Activated T-cell treated with anti-CD3 and anti-CD28 coated beads, Interleukin-2, amount 50 U/mL, for 72 hours (primary cell): ENCODE data around the gene ARHGAP22. TPM values are rescaled to one million over a fixed set of nuclear protein-coding genes. Genes with fewer than 3 reads are reported as not detected.

ENCODE experiments used
- ATAC-seq, 2 donors: fragments of 150-1000 bp; cut with Tn5 transposase; replicated peaks in 1 of 2; 2 replicates each; pipeline ENCODE4 v1.10.0; 2021; ENCODE audit warnings: moderate library complexity in 2 of 2, mild to moderate bottlenecking in 1 of 2
- DNase-seq, 2 donors: peaks; one replicate each; pipeline ENCODE4 v3.0.0; 2021 to 2022; ENCODE audit warnings: mixed read lengths in 1 of 2
- H3K27ac Mint-ChIP-seq: one replicate; pipeline ENCODE4 v1.8.0; 2022; ENCODE audit warnings: mild to moderate bottlenecking, moderate library complexity, mixed read lengths
- H3K27me3 Mint-ChIP-seq: one replicate; pipeline ENCODE4 v1.8.0; 2022; ENCODE audit warnings: low read depth, mixed read lengths
- H3K36me3 Mint-ChIP-seq, 2 donors: one replicate each; pipeline ENCODE4 v1.8.0; 2022; ENCODE audit warnings: mixed read lengths in 2 of 2, mild to moderate bottlenecking in 1 of 2; ENCODE audit not compliant: insufficient read depth in 2 of 2
- H3K4me1 Mint-ChIP-seq: one replicate; pipeline ENCODE4 v1.8.0; 2022; ENCODE audit warnings: low read depth, mixed read lengths
- H3K4me3 Mint-ChIP-seq, 2 donors: one replicate each; pipeline ENCODE4 v1.8.0; 2022; ENCODE audit warnings: mild to moderate bottlenecking in 2 of 2, mixed read lengths in 2 of 2, moderate library complexity in 2 of 2
- H3K9me3 Mint-ChIP-seq, 2 donors: one replicate each; pipeline ENCODE4 v1.8.0; 2022; ENCODE audit warnings: mixed read lengths in 2 of 2
- total RNA-seq, 2 donors: library from RNA; stranded (reverse); gene quantifications; one replicate each; pipeline ENCODE4 v1.2.3, GENCODE V29; 2022

ARHGAP22 gene
- total RNA-seq, 2 donors from 2014 or later, result not detected

DNA sequence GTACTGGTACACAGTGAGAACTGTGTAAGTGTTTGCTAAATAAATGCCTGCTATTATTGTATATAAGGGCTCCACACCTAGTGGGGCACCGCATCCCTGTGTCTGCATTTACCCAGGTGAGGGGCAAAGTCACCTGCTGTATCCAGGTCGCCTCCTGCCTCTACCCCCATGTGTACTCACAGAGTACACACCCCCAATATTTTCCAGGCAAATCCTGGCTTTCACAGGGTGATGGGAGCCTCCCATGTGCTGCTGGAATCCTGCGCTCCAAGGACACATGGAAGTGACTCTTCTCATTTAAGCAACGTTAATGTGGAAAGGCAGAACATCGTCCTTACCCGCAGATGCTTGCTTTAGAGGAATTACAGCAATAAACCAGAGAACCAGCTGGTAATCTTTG, 48.2 kb downstream of the ARHGAP22 start:
- Mint-ChIP-seq H3K36me3 (no peaks in the 10 kb centered on the region), H3K27ac (no peak overlapping the region)
- ATAC-seq, result no peak

DNA sequence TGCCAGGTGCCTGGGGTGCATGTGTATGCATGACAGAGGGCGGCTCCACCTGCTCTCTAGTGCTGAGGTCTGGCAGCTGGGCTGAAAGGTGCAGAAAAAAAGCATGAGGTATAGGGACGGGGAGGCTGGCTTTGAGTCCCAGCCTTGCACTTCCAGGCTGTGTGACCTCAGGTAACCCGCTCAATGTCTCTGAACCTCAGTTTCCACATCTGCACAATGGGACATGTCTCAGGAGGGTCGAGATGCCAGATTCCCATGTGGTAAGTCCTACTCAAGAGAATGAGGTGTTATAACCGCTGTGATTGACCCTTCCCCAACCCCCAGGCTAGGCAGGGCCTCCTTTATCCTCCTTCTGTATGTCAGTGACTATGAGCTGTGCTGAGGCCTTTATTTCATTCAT, 48.8 kb downstream of the ARHGAP22 start:
- Mint-ChIP-seq H3K4me3 (no peak overlapping the region), H3K4me1 (no peaks in the 10 kb centered on the region), H3K27me3 (no peaks in the 10 kb centered on the region), H3K9me3 (no peaks in the 10 kb centered on the region), H3K27ac (no peak overlapping the region), H3K36me3 (no peaks in the 10 kb centered on the region)
- ATAC-seq, result no peak
- DNase-seq, result no peak

More for the DNA sequence above, 48.2 kb downstream of the ARHGAP22 start:
- DNase-seq, result no peak
- no peak overlapping the region for H3K4me3 Mint-ChIP-seq
- no peaks in the 10 kb centered on the region for H3K4me1 Mint-ChIP-seq
- H3K9me3 Mint-ChIP-seq, result no peaks in the 10 kb centered on the region
- no peaks in the 10 kb centered on the region for H3K27me3 Mint-ChIP-seq

DNA sequence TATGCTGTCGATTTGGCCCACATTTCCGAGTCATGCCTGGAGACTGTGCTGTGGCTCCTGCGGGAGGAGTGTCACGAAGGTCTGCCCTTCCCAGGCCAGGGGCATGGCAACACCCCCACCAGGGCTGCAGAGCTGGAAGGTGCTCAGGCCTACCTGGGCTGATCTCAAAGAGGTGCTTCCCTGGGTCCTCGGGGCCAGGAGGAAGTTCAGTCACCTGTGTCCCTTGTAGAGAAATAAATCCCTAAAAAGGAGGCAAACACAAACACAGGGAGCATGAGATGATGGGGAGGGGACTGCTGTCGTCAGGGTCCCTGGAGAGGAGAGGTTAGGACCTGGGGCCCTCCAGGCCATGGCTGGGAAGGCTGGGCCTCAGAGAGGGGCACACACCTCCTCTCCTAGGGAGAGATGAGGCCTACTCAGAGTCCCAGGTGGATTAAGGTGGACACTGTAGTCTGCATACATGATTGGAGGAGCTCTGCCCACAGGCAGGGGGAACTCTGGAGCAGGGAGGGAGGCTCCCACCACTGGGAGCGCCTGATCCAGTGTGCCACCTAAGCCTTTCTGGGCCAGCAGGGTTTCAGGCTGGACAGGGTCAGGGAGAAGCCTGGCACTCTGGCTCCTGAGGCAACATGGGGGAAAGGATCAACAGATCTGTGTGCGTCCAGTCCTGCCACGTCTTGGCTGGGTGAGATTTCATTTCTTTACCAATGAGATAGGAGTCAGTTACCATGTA, 49.4 kb downstream of the ARHGAP22 start:
- ATAC-seq, result no peak

DNA sequence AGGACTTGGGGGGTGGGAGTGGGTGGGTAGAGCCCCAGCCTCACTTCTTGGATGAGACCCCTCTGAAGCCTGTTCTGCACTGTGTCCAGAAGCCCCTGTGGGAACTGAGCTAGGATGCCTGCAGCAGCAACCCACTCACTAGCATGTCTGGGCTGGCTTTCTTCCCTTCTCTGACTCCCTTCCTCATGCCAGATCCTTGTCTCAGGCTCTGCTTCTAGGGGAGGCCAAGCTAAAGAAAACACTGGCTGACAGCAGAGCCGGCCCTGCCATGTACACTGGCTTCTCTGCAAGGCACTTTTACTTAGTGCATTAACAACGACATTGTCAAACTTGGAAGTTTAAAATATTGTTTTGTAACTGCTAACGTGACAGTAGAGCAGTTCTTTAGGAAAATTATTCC, 50.2 kb downstream of the ARHGAP22 start:
- Mint-ChIP-seq H3K36me3 (no peaks in the 10 kb centered on the region), H3K27me3 (no peaks in the 10 kb centered on the region), H3K27ac (no peak overlapping the region), H3K4me3 (no peak overlapping the region), H3K9me3 (no peaks in the 10 kb centered on the region), H3K4me1 (no peaks in the 10 kb centered on the region)
- no peak for ATAC-seq
- DNase-seq, result no peak

More for the DNA sequence above, 49.4 kb downstream of the ARHGAP22 start:
- Mint-ChIP-seq H3K36me3 (no peaks in the 10 kb centered on the region), H3K27ac (no peak overlapping the region), H3K27me3 (no peaks in the 10 kb centered on the region), H3K9me3 (no peaks in the 10 kb centered on the region), H3K4me1 (no peaks in the 10 kb centered on the region), H3K4me3 (no peak overlapping the region)
- DNase-seq, result no peak

DNA sequence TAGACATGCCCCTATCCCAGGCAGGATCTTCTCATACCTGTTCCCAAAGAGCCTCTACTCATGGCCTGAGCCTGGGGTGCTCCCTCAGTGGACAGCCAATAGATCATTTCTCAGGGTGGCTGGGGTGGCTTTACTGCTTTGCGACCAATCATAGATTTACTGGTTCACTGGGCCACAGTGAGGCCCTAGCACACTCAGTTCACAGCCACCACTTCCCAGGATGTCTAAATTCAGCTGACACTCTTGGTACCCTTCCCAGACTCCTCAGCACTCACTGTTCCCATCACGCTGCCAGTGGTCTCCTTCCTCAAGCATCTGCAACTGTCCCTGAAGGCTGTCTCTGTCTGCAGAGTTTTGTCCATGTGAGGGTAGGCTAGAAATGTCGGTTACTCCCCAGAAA, 50.6 kb downstream of the ARHGAP22 start:
- DNase-seq, result no peak

GRCh38 chr10:48552946-48553564, 51.8 kb downstream of the ARHGAP22 start:
- H3K4me1 Mint-ChIP-seq, result no peaks in the 10 kb centered on the region
- ATAC-seq, result no peak
- no peak overlapping the region for H3K4me3 Mint-ChIP-seq
- no peaks in the 10 kb centered on the region for H3K9me3 Mint-ChIP-seq
- no peaks in the 10 kb centered on the region for H3K36me3 Mint-ChIP-seq
- DNase-seq, result no peak
- H3K27me3 Mint-ChIP-seq, result no peaks in the 10 kb centered on the region
- no peak overlapping the region for H3K27ac Mint-ChIP-seq

More for the DNA sequence above, 50.6 kb downstream of the ARHGAP22 start:
- ATAC-seq, result no peak
- Mint-ChIP-seq H3K4me1 (no peaks in the 10 kb centered on the region), H3K4me3 (no peak overlapping the region), H3K27me3 (no peaks in the 10 kb centered on the region), H3K9me3 (no peaks in the 10 kb centered on the region), H3K27ac (no peak overlapping the region), H3K36me3 (no peaks in the 10 kb centered on the region)

GRCh38 chr10:48551861-48552591, 52.8 kb downstream of the ARHGAP22 start:
- ATAC-seq, result peak in 1 of 2 donors; percentile 40
- Mint-ChIP-seq H3K4me1 (no peaks in the 10 kb centered on the region), H3K4me3 (no peak overlapping the region), H3K36me3 (no peaks in the 10 kb centered on the region), H3K27me3 (no peaks in the 10 kb centered on the region), H3K27ac (no peak overlapping the region), H3K9me3 (no peaks in the 10 kb centered on the region)
- DNase-seq, result peak; percentile 19 to 22

- Mint-ChIP-seq H3K9me3 (no peaks in the 10 kb centered on the region), H3K36me3 (no peaks in the 10 kb centered on the region), H3K4me1 (no peaks in the 10 kb centered on the region), H3K27me3 (no peaks in the 10 kb centered on the region), H3K4me3 (no peak overlapping the region), H3K27ac (no peak overlapping the region)
- DNase-seq, result no peak
- ATAC-seq, result no peak
Measured at GRCh38 chr10:48550977-48551376, 53.9 kb downstream of the ARHGAP22 start.

DNA sequence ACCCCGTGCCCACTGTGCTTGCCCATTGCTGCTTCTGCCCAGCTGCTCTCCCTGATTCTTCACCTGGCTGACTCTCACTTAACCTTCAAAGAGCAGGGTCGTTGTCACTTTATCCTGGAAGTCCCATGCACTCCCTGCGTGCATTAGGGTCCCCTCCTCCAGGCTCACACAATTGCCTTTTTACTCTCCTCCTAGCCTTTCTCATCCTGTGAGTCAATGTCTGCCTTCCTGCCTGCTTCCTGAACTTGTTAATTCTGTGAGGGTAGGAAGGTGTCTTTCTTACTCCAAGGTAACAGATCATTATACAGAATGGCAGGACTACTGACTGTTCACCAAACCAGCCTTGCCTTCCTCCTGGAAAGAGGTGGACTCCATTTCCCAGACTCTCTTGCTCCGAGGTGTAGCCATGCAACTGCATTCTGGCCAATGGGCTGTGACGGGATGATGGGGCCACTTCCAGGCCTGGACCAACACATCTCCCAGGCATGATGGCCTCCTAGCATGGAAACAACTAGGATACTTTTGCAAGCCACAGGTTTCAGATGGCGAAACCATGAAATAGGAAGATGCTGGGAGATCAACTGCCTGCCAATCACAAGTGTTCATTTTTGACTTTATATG, 54.7 kb downstream of the ARHGAP22 start:
- Mint-ChIP-seq H3K4me3 (no peak overlapping the region), H3K36me3 (no peaks in the 10 kb centered on the region), H3K9me3 (no peaks in the 10 kb centered on the region), H3K27ac (no peak overlapping the region), H3K27me3 (no peaks in the 10 kb centered on the region), H3K4me1 (no peaks in the 10 kb centered on the region)
- no peak for DNase-seq
- no peak for ATAC-seq

DNA sequence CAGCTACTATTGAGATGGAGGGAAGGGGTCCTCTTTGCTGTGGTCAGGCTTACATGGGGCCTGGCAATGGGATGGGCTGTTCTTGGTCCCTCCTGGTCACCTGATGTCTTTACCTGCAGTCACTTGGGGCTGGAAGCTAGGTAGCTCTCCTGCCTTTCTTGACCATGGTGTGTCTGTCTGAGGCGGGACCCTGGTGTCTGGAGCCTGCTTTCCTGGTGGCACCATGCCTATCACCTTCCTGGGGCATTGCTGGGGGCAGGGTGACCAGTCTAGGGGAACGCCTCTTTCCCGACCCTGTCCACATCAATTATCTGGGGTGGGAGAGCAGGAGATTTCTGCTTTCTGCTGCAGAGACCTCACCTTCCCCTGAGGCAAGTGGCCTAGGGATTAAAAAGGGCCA, 55.6 kb downstream of the ARHGAP22 start:
- H3K27ac Mint-ChIP-seq, result no peak overlapping the region
- no peak overlapping the region for H3K4me3 Mint-ChIP-seq
- DNase-seq, result no peak
- H3K4me1 Mint-ChIP-seq, result no peaks in the 10 kb centered on the region
- H3K9me3 Mint-ChIP-seq, result no peaks in the 10 kb centered on the region
- H3K27me3 Mint-ChIP-seq, result no peaks in the 10 kb centered on the region
- H3K36me3 Mint-ChIP-seq, result no peaks in the 10 kb centered on the region
- ATAC-seq, result no peak

GRCh38 chr10:48548531-48549135, 56.2 kb downstream of the ARHGAP22 start:
- Mint-ChIP-seq H3K4me3 (no peak overlapping the region), H3K27ac (no peak overlapping the region), H3K4me1 (no peaks in the 10 kb centered on the region), H3K9me3 (no peaks in the 10 kb centered on the region), H3K36me3 (no peaks in the 10 kb centered on the region), H3K27me3 (no peaks in the 10 kb centered on the region)
- DNase-seq (no peak), ATAC-seq (no peak)

GRCh38 chr10:48547981-48548380, 56.9 kb downstream of the ARHGAP22 start:
- no peaks in the 10 kb centered on the region for H3K9me3 Mint-ChIP-seq
- H3K4me1 Mint-ChIP-seq, result no peaks in the 10 kb centered on the region
- H3K27ac Mint-ChIP-seq, result no peak overlapping the region
- H3K36me3 Mint-ChIP-seq, result no peaks in the 10 kb centered on the region
- H3K27me3 Mint-ChIP-seq, result no peaks in the 10 kb centered on the region
- H3K4me3 Mint-ChIP-seq, result no peak overlapping the region
- no peak for ATAC-seq
- DNase-seq, result no peak
